SK-N-SH treated with all-trans-retinoic acid at 6 μM for 48 hours (cell line): Measurements from ENCODE around the gene REPIN1.

Experiments used
- ATAC-seq: fragments of 200-7000 bp; cut with Tn5 transposase; 3 replicates; pipeline ENCODE4 v1.9.1; 2020; ENCODE audit warnings: mild to moderate bottlenecking, moderate library complexity
- ARNTL ChIP-seq: fragments of 450-650 bp; formaldehyde crosslinking; IDR thresholded peaks from 2 replicates; pipeline ENCODE4 v1.5.0; 2020; ENCODE audit warnings: low read depth, mild to moderate bottlenecking, moderate library complexity, borderline replicate concordance
- BACH2 ChIP-seq: fragments of 250-450 bp; sonication (Bioruptor Pico); IDR thresholded peaks from 2 replicates; pipeline ENCODE4 v1.9.0; 2021; ENCODE audit warnings: mild to moderate bottlenecking, borderline replicate concordance
- CREB5 ChIP-seq: fragments of 250-450 bp; sonication (Bioruptor Pico); IDR thresholded peaks from 2 replicates; pipeline ENCODE4 v1.5.1; 2020; ENCODE audit warnings: low read depth, mild to moderate bottlenecking, moderate library complexity
- CSDC2 ChIP-seq: fragments of 250-450 bp; sonication (Bioruptor Pico); IDR thresholded peaks from 2 replicates; pipeline ENCODE4 v1.5.0; 2020; ENCODE audit warnings: mild to moderate bottlenecking, moderate library complexity
- CSRNP3 ChIP-seq: fragments of 250-450 bp; sonication (Bioruptor Pico); IDR thresholded peaks from 2 replicates; pipeline ENCODE4 v1.5.1; 2021; ENCODE audit warnings: mild to moderate bottlenecking, moderate library complexity
- ESRRG ChIP-seq: fragments of 250-450 bp; sonication (Bioruptor Pico); IDR thresholded peaks from 2 replicates; pipeline ENCODE4 v1.6.1; 2021; ENCODE audit warnings: mild to moderate bottlenecking
- GLIS3 ChIP-seq: fragments of 250-450 bp; sonication (Bioruptor Pico); IDR thresholded peaks from 2 replicates; pipeline ENCODE4 v1.5.0; 2020; ENCODE audit warnings: mild to moderate bottlenecking, moderate library complexity
- ISL1 ChIP-seq: fragments of 250-450 bp; sonication (Bioruptor Pico); IDR thresholded peaks from 2 replicates; pipeline ENCODE4 v2.1.2; 2022; ENCODE audit warnings: mild to moderate bottlenecking, moderate library complexity
- OSR1 ChIP-seq: fragments of 250-450 bp; sonication (Bioruptor Pico); IDR thresholded peaks from 2 replicates; pipeline ENCODE4 v1.8.0; 2022; ENCODE audit warnings: moderate library complexity, mild to moderate bottlenecking, inconsistent platforms
- PATZ1 ChIP-seq: fragments of 250-450 bp; sonication (Bioruptor Pico); IDR thresholded peaks from 2 replicates; pipeline ENCODE4 v1.8.0; 2020; ENCODE audit warnings: mild to moderate bottlenecking, moderate library complexity, borderline replicate concordance
- POU6F1 ChIP-seq: fragments of 250-450 bp; sonication (Bioruptor Pico); IDR thresholded peaks from 2 replicates; pipeline ENCODE4 v1.8.0; 2021; ENCODE audit warnings: low read depth, mild to moderate bottlenecking, moderate library complexity, borderline replicate concordance
- PPARA ChIP-seq: fragments of 250-450 bp; sonication (Bioruptor Pico); IDR thresholded peaks from 2 replicates; pipeline ENCODE4 v1.5.0; 2020; ENCODE audit warnings: mild to moderate bottlenecking, borderline replicate concordance
- RARB ChIP-seq: fragments of 250-450 bp; sonication (Bioruptor Pico); IDR thresholded peaks from 2 replicates; pipeline ENCODE4 v1.8.0; 2021; ENCODE audit warnings: mild to moderate bottlenecking, moderate library complexity
- SNAI2 ChIP-seq: fragments of 250-450 bp; sonication (Bioruptor Pico); IDR thresholded peaks from 2 replicates; pipeline ENCODE4 v1.5.0; 2020; ENCODE audit warnings: mild to moderate bottlenecking, moderate library complexity
- TCF4 ChIP-seq: fragments of 250-450 bp; sonication (Bioruptor Pico); IDR thresholded peaks from 2 replicates; pipeline ENCODE4 v1.8.0; 2021; ENCODE audit warnings: mild to moderate bottlenecking, moderate library complexity, borderline replicate concordance
- TSHZ2 ChIP-seq: fragments of 250-450 bp; sonication (Bioruptor Pico); IDR thresholded peaks from 2 replicates; pipeline ENCODE4 v1.5.0; 2020; ENCODE audit warnings: mild to moderate bottlenecking, moderate library complexity
- ZC3H10 ChIP-seq: fragments of 250-450 bp; sonication (Bioruptor Pico); IDR thresholded peaks from 2 replicates; pipeline ENCODE4 v1.5.1; 2021; ENCODE audit warnings: mild to moderate bottlenecking, moderate library complexity
- ZFP3 ChIP-seq: fragments of 250-450 bp; sonication (Bioruptor Pico); IDR thresholded peaks from 2 replicates; pipeline ENCODE4 v1.5.0; 2020; ENCODE audit warnings: mild to moderate bottlenecking, moderate library complexity
- ZFP30 ChIP-seq: fragments of 450-650 bp; formaldehyde crosslinking; IDR thresholded peaks from 2 replicates; pipeline ENCODE4 v1.5.0; 2022; ENCODE audit warnings: mild to moderate bottlenecking, moderate library complexity
- ZNF565 ChIP-seq: fragments of 450-650 bp; formaldehyde crosslinking; conservative IDR thresholded peaks from 2 replicates; pipeline ENCODE4 v1.5.0; 2020; ENCODE audit warnings: low read depth, mild to moderate bottlenecking, moderate library complexity
- ZNF70 ChIP-seq: fragments of 450-650 bp; formaldehyde crosslinking; IDR thresholded peaks from 2 replicates; pipeline ENCODE4 v1.5.0; 2020; ENCODE audit warnings: mild to moderate bottlenecking, moderate library complexity

The REPIN1 gene

GRCh38 chr7:150337179-150337578, 31.4 kb upstream of the REPIN1 start:
- no peak for ATAC-seq
- TF ChIP-seq ZC3H10 (CRISPR knock-in tag): no peak
- no peak for TF ChIP-seq PPARA
- TF ChIP-seq, all 23 proteins: peak for 0

GRCh38 chr7:150337659-150338081, 31.0 kb upstream of the REPIN1 start:
- no peak for TF ChIP-seq POU6F1
- TF ChIP-seq RARB (CRISPR knock-in tag): no peak
- TF ChIP-seq ZFP30 (CRISPR knock-in tag): no peak
- no peak for TF ChIP-seq ZC3H10 (CRISPR knock-in tag)
- no peak for TF ChIP-seq CSRNP3 (CRISPR knock-in tag)
- no peak for TF ChIP-seq CSDC2 (CRISPR knock-in tag)
- TF ChIP-seq PATZ1: no peak
- no peak for ATAC-seq

GRCh38 chr7:150338166-150338829, 30.3 kb upstream of the REPIN1 start:
- no peak for TF ChIP-seq GLIS3 (CRISPR knock-in tag)
- no peak for TF ChIP-seq ZFP3 (CRISPR knock-in tag)
- no peak for TF ChIP-seq ESRRG (CRISPR knock-in tag)
- ATAC-seq: no peak

- TF ChIP-seq ZNF70 (CRISPR knock-in tag) (no peak), POU6F1 (no peak), TCF4 (CRISPR knock-in tag) (no peak), CREB5 (no peak), CSRNP3 (CRISPR knock-in tag) (no peak), RARB (CRISPR knock-in tag) (no peak), GLIS3 (CRISPR knock-in tag) (no peak), ZC3H10 (CRISPR knock-in tag) (no peak), BACH2 (CRISPR knock-in tag) (no peak), PATZ1 (no peak), OSR1 (CRISPR knock-in tag) (no peak), SNAI2 (no peak), TSHZ2 (CRISPR knock-in tag) (no peak), ARNTL (no peak), ZNF565 (CRISPR knock-in tag) (no peak), ZFP3 (CRISPR knock-in tag) (no peak), ISL1 (no peak), ZFP30 (CRISPR knock-in tag) (no peak), CSDC2 (CRISPR knock-in tag) (no peak)
Observed at GRCh38 chr7:150339409-150339809, 29.2 kb upstream of the REPIN1 start.

More at GRCh38 chr7:150339409-150339809, 29.2 kb upstream of the REPIN1 start:
- ATAC-seq: no peak
